Neuronal stem cell (in vitro differentiated cells): ENCODE data around the gene DNAH11.
"Not testable (repeated sequence)": the region's sequence is repeated elsewhere in the genome, so short reads cannot be mapped to it uniquely, and the experiment has no call there.

Experiments used
- DNase-seq: peaks from one replicate; pipeline ENCODE4 v3.0.0-alpha.2; 2013; ENCODE audit warnings: low spot score
- H2AFZ ChIP-seq: one replicate; pipeline ENCODE4 v1.6.1; 2013; ENCODE audit warnings: mild to moderate bottlenecking, low read length, inconsistent platforms
- H2AK5ac ChIP-seq: 2 replicates; pipeline ENCODE4 v1.6.1; 2013; ENCODE audit warnings: low read depth, mild to moderate bottlenecking, inconsistent platforms, low read length, moderate library complexity, mixed read lengths
- H2BK120ac ChIP-seq: 2 replicates; pipeline ENCODE4 v1.6.1; 2013; ENCODE audit warnings: low read depth, mild to moderate bottlenecking, inconsistent platforms, low read length, moderate library complexity, mixed read lengths
- H2BK12ac ChIP-seq: one replicate; pipeline ENCODE4 v1.6.1; 2013; ENCODE audit warnings: low read length, inconsistent platforms
- H2BK15ac ChIP-seq: 2 replicates; pipeline ENCODE4 v1.6.1; 2013; ENCODE audit warnings: mild to moderate bottlenecking, low read length, inconsistent platforms, mixed read lengths
- H2BK5ac ChIP-seq: one replicate; pipeline ENCODE4 v1.6.1; 2013; ENCODE audit warnings: inconsistent platforms, mild to moderate bottlenecking, low read length, moderate library complexity
- H3K14ac ChIP-seq: one replicate; pipeline ENCODE4 v1.6.1; 2013; ENCODE audit warnings: low read length, inconsistent platforms
- H3K18ac ChIP-seq: 2 replicates; pipeline ENCODE4 v1.6.1; 2013; ENCODE audit warnings: low read length, inconsistent platforms
- H3K23ac ChIP-seq: 2 replicates; pipeline ENCODE4 v1.6.1; 2013; ENCODE audit warnings: low read depth, mild to moderate bottlenecking, mixed read lengths, low read length, inconsistent platforms; ENCODE audit not compliant: poor library complexity
- H3K27ac ChIP-seq: replicated peaks from 3 replicates; pipeline ENCODE4 v1.5.1; 2013; ENCODE audit warnings: low read length, inconsistent platforms
- H3K27me3 ChIP-seq, 3 experiments: 2 replicates each; pipeline ENCODE4 v1.6.1; 2013; ENCODE audit warnings: low read length in 3 of 3, mild to moderate bottlenecking in 2 of 3, inconsistent platforms in 1 of 3, low read depth in 1 of 3, mixed read lengths in 1 of 3, moderate library complexity in 1 of 3; ENCODE audit not compliant: control insufficient read depth in 3 of 3, insufficient read depth in 3 of 3
- H3K36me3 ChIP-seq, 2 donors: replicated peaks in 1 of 2; 2 replicates each; pipeline ENCODE4 v1.6.1; 2013; ENCODE audit warnings: low read length in 2 of 2; ENCODE audit not compliant: control insufficient read depth in 2 of 2, insufficient read depth in 2 of 2
- H3K4ac ChIP-seq: 2 replicates; pipeline ENCODE4 v1.6.1; 2013; ENCODE audit warnings: inconsistent platforms, mild to moderate bottlenecking, low read length, moderate library complexity
- H3K4me1 ChIP-seq, 2 donors: 1 replicate in 1 of 2; 2 replicates in 1 of 2; pipeline ENCODE4 v1.6.1; 2013; ENCODE audit warnings: low read length in 2 of 2, low read depth in 1 of 2; ENCODE audit not compliant: control insufficient read depth in 2 of 2, insufficient read depth in 1 of 2
- H3K4me2 ChIP-seq: one replicate; pipeline ENCODE4 v1.6.1; 2013; ENCODE audit warnings: mild to moderate bottlenecking, low read length, inconsistent platforms; ENCODE audit not compliant: insufficient read depth, poor library complexity, severe bottlenecking
- H3K4me3 ChIP-seq, 2 donors: 2 replicates each; pipeline ENCODE4 v1.5.1; 2013; ENCODE audit warnings: low read length in 2 of 2, mild to moderate bottlenecking in 2 of 2, inconsistent platforms in 1 of 2, moderate library complexity in 1 of 2
- H3K79me1 ChIP-seq: one replicate; pipeline ENCODE4 v1.6.1; 2013; ENCODE audit warnings: low read depth, mild to moderate bottlenecking, inconsistent platforms, low read length, moderate library complexity
- H3K9ac ChIP-seq: one replicate; pipeline ENCODE4 v1.6.1; 2013; ENCODE audit warnings: mild to moderate bottlenecking, low read depth, low read length, inconsistent platforms; ENCODE audit not compliant: poor library complexity
- H3K9me3 ChIP-seq, 2 donors: replicated peaks in 1 of 2; 2 replicates each; pipeline versions ENCODE3 to v1.6.1; 2013; ENCODE audit warnings: low read length in 2 of 2, mild to moderate bottlenecking in 2 of 2, inconsistent platforms in 1 of 2, low read depth in 1 of 2, mixed read lengths in 1 of 2, moderate library complexity in 1 of 2; ENCODE audit not compliant: control insufficient read depth in 2 of 2, insufficient read depth in 1 of 2
- H4K8ac ChIP-seq: one replicate; pipeline ENCODE4 v1.6.1; 2013; ENCODE audit warnings: low read depth, mild to moderate bottlenecking, inconsistent platforms, low read length, moderate library complexity
- H4K91ac ChIP-seq: one replicate; pipeline ENCODE4 v1.6.1; 2013; ENCODE audit warnings: low read length, low read depth, mild to moderate bottlenecking, inconsistent platforms; ENCODE audit not compliant: poor library complexity
- WGBS, 2 donors: extraction: QIAGEN DNeasy Blood & Tissue Kit; methylation state at CpG; one replicate each; pipeline ENCODE4 v1.1.7; 2013; ENCODE audit warnings: missing lambda C conversion rate in 2 of 2, mixed read lengths in 1 of 2; ENCODE audit not compliant: insufficient read length in 2 of 2, insufficient replicate concordance in 1 of 2; ENCODE audit errors: extremely low coverage in 2 of 2; 5-methylcytosine and 5-hydroxymethylcytosine counted together

Gene DNAH11

DNA sequence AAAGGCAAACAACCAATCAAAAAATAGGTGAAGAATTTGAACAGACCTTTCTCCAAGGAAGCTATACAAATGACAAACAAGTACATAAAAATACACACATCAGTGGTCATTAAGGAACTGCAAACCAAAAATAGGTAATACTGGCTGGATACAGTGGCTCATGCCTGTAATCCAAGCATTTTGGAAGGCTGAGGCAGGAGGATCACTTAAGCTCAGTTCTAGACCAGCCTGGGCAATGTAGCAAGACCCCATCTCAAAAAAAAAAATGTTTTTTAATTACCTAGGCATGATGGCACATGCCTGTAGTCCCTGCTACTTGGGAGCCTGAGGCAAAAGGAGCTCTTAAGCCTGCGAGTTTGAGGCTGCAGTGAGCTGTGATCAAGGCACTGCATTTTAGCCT, 383.6 kb downstream of the DNAH11 start:
- H2BK120ac ChIP-seq = no peak overlapping the region
- no peaks in the 10 kb centered on the region for H3K9me3 ChIP-seq
- DNase-seq = no peak
- no peak overlapping the region for H3K4me3 ChIP-seq
- H2BK15ac ChIP-seq = no peak overlapping the region
- H2AFZ ChIP-seq = no peak overlapping the region
- no peak overlapping the region for H3K14ac ChIP-seq
- H2AK5ac ChIP-seq = no peak overlapping the region
- H3K18ac ChIP-seq = no peak overlapping the region
- H3K36me3 ChIP-seq = no peaks in the 10 kb centered on the region
- H3K4ac ChIP-seq = no peak overlapping the region
- no peaks in the 10 kb centered on the region for H3K27me3 ChIP-seq
- H2BK5ac ChIP-seq = no peak overlapping the region
- H4K91ac ChIP-seq = no peak overlapping the region
- no peak overlapping the region for H4K8ac ChIP-seq
- no peak overlapping the region for H3K4me2 ChIP-seq
- no CpG with 5 or more reads among the region's 1 CpG for WGBS, 2 donors
- H3K23ac ChIP-seq = no peak overlapping the region
- no peak overlapping the region for H3K9ac ChIP-seq
- H3K4me1 ChIP-seq = peaks cover 6 to 8% of the 10 kb centered on the region in 2 donors
- no peak overlapping the region for H3K27ac ChIP-seq
- H2BK12ac ChIP-seq = no peak overlapping the region
- H3K79me1 ChIP-seq = peaks cover 2% of the 10 kb centered on the region

DNA sequence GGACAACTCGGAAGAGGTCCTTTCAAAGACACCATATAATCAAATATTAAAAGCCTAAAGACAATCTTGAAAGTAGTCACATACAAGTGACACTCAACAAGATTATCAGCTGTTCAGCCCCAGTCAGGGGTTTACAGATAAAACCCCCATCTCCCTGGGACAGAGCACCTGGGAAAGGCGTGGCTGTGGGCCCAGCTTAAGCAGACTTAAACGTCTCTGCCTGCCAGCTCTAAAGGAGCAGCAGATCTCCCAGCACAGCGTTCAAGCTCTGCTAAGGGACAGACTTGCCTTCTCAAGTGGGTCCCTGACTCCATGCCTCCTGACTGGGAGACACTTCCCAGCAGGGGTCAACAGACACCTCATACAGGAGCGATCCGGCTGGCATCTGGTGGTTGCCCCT, 384.9 kb downstream of the DNAH11 start:
- Histone ChIP-seq H3K4me2 (no peak overlapping the region), H3K27ac (no peak overlapping the region), H2BK12ac (no peak overlapping the region), H2AFZ (no peak overlapping the region), H3K36me3 (no peaks in the 10 kb centered on the region), H3K9ac (no peak overlapping the region), H3K14ac (no peak overlapping the region), H3K9me3 (no peaks in the 10 kb centered on the region), H3K4me3 (no peak overlapping the region), H2BK15ac (no peak overlapping the region), H3K79me1 (peaks cover 2% of the 10 kb centered on the region), H4K8ac (no peak overlapping the region), H3K4ac (no peak overlapping the region), H3K4me1 (peaks cover 2 to 8% of the 10 kb centered on the region in 2 donors), H2BK120ac (no peak overlapping the region), H3K23ac (no peak overlapping the region), H4K91ac (no peak overlapping the region), H3K27me3 (no peaks in the 10 kb centered on the region), H2AK5ac (no peak overlapping the region), H2BK5ac (no peak overlapping the region), H3K18ac (no peak overlapping the region)
- DNase-seq = no peak
- no CpG with 5 or more reads among the region's 6 CpGs for WGBS, 2 donors

DNA sequence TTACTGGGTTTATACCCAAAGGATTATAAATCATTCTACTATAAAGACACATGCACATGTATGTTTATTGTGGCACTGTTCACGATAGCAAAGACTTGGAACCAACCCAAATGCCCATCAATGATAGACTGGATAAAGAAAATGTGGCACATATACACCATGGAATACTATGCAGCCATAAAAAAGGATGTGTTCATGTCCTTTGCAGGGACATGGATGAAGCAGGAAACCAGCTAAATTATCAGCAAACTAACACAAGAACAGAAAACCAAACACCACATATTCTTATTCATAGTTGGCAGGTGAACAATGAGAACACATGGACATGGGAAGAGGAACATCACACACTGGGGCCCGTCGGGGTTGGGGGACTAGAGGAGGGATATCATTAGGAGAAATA, 390.5 kb downstream of the DNAH11 start:
- H2BK5ac ChIP-seq, H3K9ac ChIP-seq, H3K4me1 ChIP-seq, H3K23ac ChIP-seq, H4K8ac ChIP-seq, H2BK15ac ChIP-seq, H2AFZ ChIP-seq, H2AK5ac ChIP-seq, H3K36me3 ChIP-seq, H4K91ac ChIP-seq, H3K4me3 ChIP-seq, H3K4me2 ChIP-seq, H3K27ac ChIP-seq, H3K4ac ChIP-seq, H2BK12ac ChIP-seq, H3K18ac ChIP-seq, H2BK120ac ChIP-seq, H3K27me3 ChIP-seq, H3K79me1 ChIP-seq, H3K14ac ChIP-seq, DNase-seq: not testable (repeated sequence)
- WGBS, 2 donors = no CpG with 5 or more reads among the region's 3 CpGs
- peaks cover 0 to 12% of the 10 kb centered on the region in 2 donors for H3K9me3 ChIP-seq

DNA sequence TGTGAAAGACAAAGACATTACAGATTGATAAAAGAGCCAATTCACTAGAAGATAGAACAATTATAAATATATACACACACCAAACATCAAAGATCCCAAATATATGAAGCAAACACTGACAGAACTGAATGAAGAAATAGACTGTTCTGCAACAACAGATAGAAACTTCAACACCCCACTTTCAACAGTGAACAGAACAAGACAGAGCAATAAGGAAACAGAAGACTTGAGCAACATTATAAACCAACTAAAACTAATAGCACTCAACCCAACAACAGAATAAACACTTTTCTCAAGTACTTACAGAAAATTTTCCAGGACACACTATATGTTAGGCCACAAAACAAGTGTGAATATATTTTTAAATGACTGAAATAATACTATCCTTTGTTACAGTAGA, 392.0 kb downstream of the DNAH11 start:
- Histone ChIP-seq H3K18ac (no peak overlapping the region), H3K36me3 (peaks cover 0 to 5% of the 10 kb centered on the region in 2 donors), H3K9ac (no peak overlapping the region), H2BK5ac (no peak overlapping the region), H3K27ac (no peak overlapping the region), H3K9me3 (peaks cover 0 to 14% of the 10 kb centered on the region in 2 donors), H2AFZ (no peak overlapping the region), H3K23ac (no peak overlapping the region), H3K4ac (no peak overlapping the region), H4K8ac (no peak overlapping the region), H3K27me3 (no peaks in the 10 kb centered on the region), H4K91ac (no peak overlapping the region), H2AK5ac (no peak overlapping the region), H2BK120ac (no peak overlapping the region), H3K4me1 (no peaks in the 10 kb centered on the region), H3K14ac (no peak overlapping the region), H2BK15ac (no peak overlapping the region), H3K79me1 (peaks cover 2% of the 10 kb centered on the region), H3K4me3 (no peak overlapping the region), H2BK12ac (no peak overlapping the region), H3K4me2 (no peak overlapping the region)
- DNase-seq = no peak
